ENCODE results near the gene ASB11. TPM values are rescaled to one million over a fixed set of nuclear protein-coding genes. Genes with fewer than 3 reads are reported as not detected.
"Not testable (repeated sequence)": the region's sequence is repeated elsewhere in the genome, so short reads cannot be mapped to it uniquely, and the experiment has no call there.

The ASB11 gene
- total RNA-seq, 2 donors from 2014 or later = not detected

- Mint-ChIP-seq H3K36me3 (ENCODE audit: low read depth) (no peaks in the 10 kb centered on the region), H3K27me3 (ENCODE audit: insufficient read depth) (no peaks in the 10 kb centered on the region), H3K4me1 (no peaks in the 10 kb centered on the region), H3K9me3 (peaks cover 46% of the 10 kb centered on the region), H3K4me3 (no peak overlapping the region), H3K27ac (no peak overlapping the region)
- H3K9me3 ChIP-seq (ENCODE audit: control insufficient read depth, low read length) = no peaks in the 10 kb centered on the region
- DNase-seq = no peak
- TF ChIP-seq, protein P1, sequence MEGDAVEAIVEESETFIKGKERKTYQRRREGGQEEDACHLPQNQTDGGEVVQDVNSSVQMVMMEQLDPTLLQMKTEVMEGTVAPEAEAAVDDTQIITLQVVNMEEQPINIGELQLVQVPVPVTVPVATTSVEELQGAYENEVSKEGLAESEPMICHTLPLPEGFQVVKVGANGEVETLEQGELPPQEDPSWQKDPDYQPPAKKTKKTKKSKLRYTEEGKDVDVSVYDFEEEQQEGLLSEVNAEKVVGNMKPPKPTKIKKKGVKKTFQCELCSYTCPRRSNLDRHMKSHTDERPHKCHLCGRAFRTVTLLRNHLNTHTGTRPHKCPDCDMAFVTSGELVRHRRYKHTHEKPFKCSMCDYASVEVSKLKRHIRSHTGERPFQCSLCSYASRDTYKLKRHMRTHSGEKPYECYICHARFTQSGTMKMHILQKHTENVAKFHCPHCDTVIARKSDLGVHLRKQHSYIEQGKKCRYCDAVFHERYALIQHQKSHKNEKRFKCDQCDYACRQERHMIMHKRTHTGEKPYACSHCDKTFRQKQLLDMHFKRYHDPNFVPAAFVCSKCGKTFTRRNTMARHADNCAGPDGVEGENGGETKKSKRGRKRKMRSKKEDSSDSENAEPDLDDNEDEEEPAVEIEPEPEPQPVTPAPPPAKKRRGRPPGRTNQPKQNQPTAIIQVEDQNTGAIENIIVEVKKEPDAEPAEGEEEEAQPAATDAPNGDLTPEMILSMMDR (conservative IDR thresholded peaks at IDR 0.05) = no peak
- H3K36me3 ChIP-seq (ENCODE audit: control insufficient read depth, insufficient read depth, low read length) = no peaks in the 10 kb centered on the region
- no peaks in the 10 kb centered on the region for H3K27me3 ChIP-seq (ENCODE audit: control insufficient read depth, insufficient read depth, low read length, poor library complexity, severe bottlenecking)
- no peak overlapping the region for H3K4me3 ChIP-seq (ENCODE audit: low read length)
- H3K9ac ChIP-seq (ENCODE audit: extremely low read depth, low read length, poor library complexity, severe bottlenecking) = no peak overlapping the region
- WGBS, 2 experiments (ENCODE audit: insufficient coverage in 1 of 2, insufficient read length in 1 of 2) = 88% methylated on average over 2 of the region's 2 CpGs; no CpG with 5 or more reads in 1 of the 2 experiments
- no peaks in the 10 kb centered on the region for H3K4me1 ChIP-seq (ENCODE audit: control insufficient read depth, insufficient read depth, low read length)
- no peak overlapping the region for H3K27ac ChIP-seq (ENCODE audit: low read depth, low read length)
Measured at GRCh38 chrX:15274946-15275345, 40.5 kb downstream of the ASB11 start.

DNA sequence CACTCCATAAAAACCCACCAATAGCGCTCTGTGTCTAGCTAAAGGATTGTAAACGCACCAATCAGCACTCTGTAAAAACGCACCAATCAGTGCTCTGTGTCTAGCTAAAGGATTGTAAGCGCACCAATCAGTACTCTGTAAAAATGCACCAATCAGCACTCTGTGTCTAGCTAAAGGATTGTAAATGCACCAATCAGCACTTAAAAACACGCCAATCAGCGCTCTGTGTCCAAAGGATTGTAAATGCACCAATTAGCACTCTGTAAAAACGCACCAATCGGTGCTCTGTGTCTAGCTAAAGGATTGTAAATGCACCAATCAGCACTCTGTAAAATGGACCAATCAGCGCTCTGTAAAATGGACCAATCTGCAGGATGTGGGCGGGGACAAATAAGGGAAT lies 42.2 kb downstream of the ASB11 start:
- 92 to 97% methylated on average over 4 to 10 of the region's 10 CpGs for WGBS, 2 experiments (ENCODE audit: insufficient coverage in 1 of 2, insufficient read length in 1 of 2)
- H3K36me3 ChIP-seq (ENCODE audit: control insufficient read depth, insufficient read depth, low read length); H3K27ac Mint-ChIP-seq; H3K4me3 Mint-ChIP-seq; H3K9ac ChIP-seq (ENCODE audit: extremely low read depth, low read length, poor library complexity, severe bottlenecking); H3K4me1 Mint-ChIP-seq; H3K4me3 ChIP-seq (ENCODE audit: low read length); DNase-seq; H3K27me3 Mint-ChIP-seq (ENCODE audit: insufficient read depth); H3K27ac ChIP-seq (ENCODE audit: low read depth, low read length); H3K36me3 Mint-ChIP-seq (ENCODE audit: low read depth); H3K4me1 ChIP-seq (ENCODE audit: control insufficient read depth, insufficient read depth, low read length); H3K9me3 ChIP-seq (ENCODE audit: control insufficient read depth, low read length); H3K27me3 ChIP-seq (ENCODE audit: control insufficient read depth, insufficient read depth, low read length, poor library complexity, severe bottlenecking): not testable (repeated sequence)
- H3K9me3 Mint-ChIP-seq = peaks cover 45% of the 10 kb centered on the region

GRCh38 chrX:15271757-15272156 lies 43.7 kb downstream of the ASB11 start:
- Mint-ChIP-seq H3K4me3 (no peak overlapping the region), H3K9me3 (peaks cover 49% of the 10 kb centered on the region), H3K27me3 (ENCODE audit: insufficient read depth) (no peaks in the 10 kb centered on the region), H3K27ac (no peak overlapping the region), H3K36me3 (ENCODE audit: low read depth) (no peaks in the 10 kb centered on the region), H3K4me1 (peaks cover 2% of the 10 kb centered on the region)
- no peak for DNase-seq
- WGBS, 2 experiments (ENCODE audit: insufficient coverage in 1 of 2, insufficient read length in 1 of 2) = 100% methylated on average over 1 of the region's 1 CpG
- no peaks in the 10 kb centered on the region for H3K27me3 ChIP-seq (ENCODE audit: control insufficient read depth, insufficient read depth, low read length, poor library complexity, severe bottlenecking)
- no peak overlapping the region for H3K4me3 ChIP-seq (ENCODE audit: low read length)
- no peak overlapping the region for H3K27ac ChIP-seq (ENCODE audit: low read depth, low read length)
- H3K9ac ChIP-seq (ENCODE audit: extremely low read depth, low read length, poor library complexity, severe bottlenecking) = no peak overlapping the region
- no peaks in the 10 kb centered on the region for H3K9me3 ChIP-seq (ENCODE audit: control insufficient read depth, low read length)
- H3K4me1 ChIP-seq (ENCODE audit: control insufficient read depth, insufficient read depth, low read length) = no peaks in the 10 kb centered on the region
- no peaks in the 10 kb centered on the region for H3K36me3 ChIP-seq (ENCODE audit: control insufficient read depth, insufficient read depth, low read length)
- TF ChIP-seq, protein P1 (conservative IDR thresholded peaks at IDR 0.05) = no peak

Data from endodermal cell (in vitro differentiated cells).